Measurements from ENCODE around the gene CCDC112.

GRCh38 chr5:115291397-115291796, 5.1 kb downstream of the CCDC112 start:
- no peak for TF ChIP-seq CTCF (optimal IDR thresholded peaks at IDR 0.05 in 1 of 3, IDR thresholded peaks at IDR 0.05 in 1 of 3, conservative IDR thresholded peaks at IDR 0.05 in 1 of 3; ENCODE audit: extremely low read depth in 1 of 3, insufficient read depth in 2 of 3, low read length in 3 of 3)
- TF ChIP-seq EZH2 (IDR thresholded peaks at IDR 0.05; ENCODE audit: low read length), result no peak

Data from keratinocyte (primary cell).